ENCODE data around the gene STKLD1.
A peak's percentile ranks its signal among the peaks of the same experiment; 100 is the strongest.

The STKLD1 gene

DNA sequence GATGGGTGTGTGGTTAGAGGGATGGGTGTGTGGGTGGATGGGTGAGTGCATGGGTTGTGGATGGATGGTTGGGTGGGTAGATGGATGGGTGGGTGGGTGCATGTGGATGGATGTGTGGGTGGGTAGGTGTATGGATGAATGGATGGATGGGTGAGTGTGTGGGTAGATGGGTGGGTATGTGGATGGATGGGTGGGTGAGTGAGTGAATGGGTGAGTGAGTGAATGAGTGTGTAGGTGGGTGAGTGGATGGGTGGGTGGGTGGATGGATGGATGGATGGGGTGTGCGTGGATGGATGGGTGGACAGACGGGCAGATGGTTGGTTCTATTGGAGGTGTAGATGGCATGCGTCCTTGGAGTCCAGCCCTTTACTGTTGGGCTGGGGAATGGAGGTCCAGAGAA lies 17.2 kb downstream of the STKLD1 start:
- peaks cover 0 to 3% of the 10 kb centered on the region in 2 donors for H3K4me1 ChIP-seq (ENCODE audit: control insufficient read depth in 2 of 2, insufficient read depth in 1 of 2, low read depth in 1 of 2, low read length in 2 of 2)
- H3K14ac ChIP-seq (ENCODE audit: low read length), result peak overlapping the region; percentile 47
- no peak overlapping the region for H2AK5ac ChIP-seq (ENCODE audit: low read depth, low read length)
- no peak overlapping the region for H2BK15ac ChIP-seq (ENCODE audit: low read length)
- no peak overlapping the region for H3K27ac ChIP-seq (replicated peaks; ENCODE audit: low read length)
- H2BK5ac ChIP-seq (ENCODE audit: low read length), result no peak overlapping the region
- H3K23ac ChIP-seq (ENCODE audit: low read depth, low read length, poor library complexity), result no peak overlapping the region
- WGBS, 2 donors (ENCODE audit: extremely low coverage in 2 of 2, insufficient read length in 2 of 2, insufficient replicate concordance in 1 of 2), result no CpG with 5 or more reads among the region's 3 CpGs
- H3K9ac ChIP-seq (ENCODE audit: low read depth, low read length, poor library complexity), result no peak overlapping the region
- no peak overlapping the region for H2BK12ac ChIP-seq (ENCODE audit: low read length)
- H4K91ac ChIP-seq (ENCODE audit: low read depth, low read length, poor library complexity), result no peak overlapping the region
- H3K4me2 ChIP-seq (ENCODE audit: insufficient read depth, low read length, poor library complexity, severe bottlenecking), result no peak overlapping the region
- no peak overlapping the region for H2AFZ ChIP-seq (ENCODE audit: low read length)
- no peak overlapping the region for H3K4ac ChIP-seq (ENCODE audit: low read length)
- no peak for DNase-seq (ENCODE audit: low spot score)
- H3K79me1 ChIP-seq (ENCODE audit: low read depth, low read length), result no peaks in the 10 kb centered on the region
- H3K18ac ChIP-seq (ENCODE audit: low read length), result no peak overlapping the region
- peak overlapping the region in 1 of 2 donors; percentile 20 for H3K4me3 ChIP-seq (ENCODE audit: low read length in 2 of 2)
- peaks cover 4 to 6% of the 10 kb centered on the region in 2 donors for H3K9me3 ChIP-seq (replicated peaks in 1 of 2; ENCODE audit: control insufficient read depth in 2 of 2, insufficient read depth in 1 of 2, low read depth in 1 of 2, low read length in 2 of 2)
- peaks cover 0 to 2% (median 2%) of the 10 kb centered on the region in 3 experiments for H3K27me3 ChIP-seq (ENCODE audit: control insufficient read depth in 3 of 3, insufficient read depth in 3 of 3, low read depth in 1 of 3, low read length in 3 of 3)
- H3K36me3 ChIP-seq (replicated peaks in 1 of 2; ENCODE audit: control insufficient read depth in 2 of 2, insufficient read depth in 2 of 2, low read length in 2 of 2), result no peaks in the 10 kb centered on the region
- H2BK120ac ChIP-seq (ENCODE audit: low read depth, low read length), result no peak overlapping the region
- no peak overlapping the region for H4K8ac ChIP-seq (ENCODE audit: low read depth, low read length)

DNA sequence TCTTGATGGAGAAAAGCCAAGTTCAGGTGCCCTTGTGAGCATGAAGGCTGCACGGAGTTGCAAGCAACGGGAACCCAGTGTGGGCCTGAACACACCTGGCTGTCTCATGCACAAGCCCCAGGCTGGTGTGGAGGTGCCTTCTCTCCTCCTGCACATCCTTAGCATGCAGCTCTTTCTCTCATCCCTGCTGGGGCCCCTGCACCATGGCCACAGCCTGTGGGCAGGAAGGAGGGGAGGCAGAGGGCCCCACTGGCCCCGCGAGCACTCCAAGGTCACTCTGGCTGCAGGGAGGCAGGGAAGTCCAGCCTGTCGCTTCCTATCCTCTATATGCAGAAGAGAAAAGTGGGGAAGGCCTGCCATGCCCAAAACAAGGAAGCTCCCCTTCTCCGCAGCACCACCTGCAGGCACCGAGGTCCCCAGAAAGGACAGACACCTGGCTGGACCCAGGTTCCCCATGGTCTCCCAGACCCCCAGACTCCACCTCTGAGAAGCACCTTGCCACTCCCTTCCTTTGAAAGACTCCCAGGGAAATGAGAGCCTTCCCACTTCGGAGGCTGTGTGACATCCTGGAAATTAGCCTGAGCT lies 18.6 kb downstream of the STKLD1 start:
- Histone ChIP-seq H4K8ac (ENCODE audit: low read depth, low read length) (no peak overlapping the region), H3K27ac (replicated peaks; ENCODE audit: low read length) (no peak overlapping the region), H3K4me2 (ENCODE audit: insufficient read depth, low read length, poor library complexity, severe bottlenecking) (no peak overlapping the region), H3K79me1 (ENCODE audit: low read depth, low read length) (no peaks in the 10 kb centered on the region), H4K91ac (ENCODE audit: low read depth, low read length, poor library complexity) (no peak overlapping the region), H3K27me3 (ENCODE audit: control insufficient read depth in 3 of 3, insufficient read depth in 3 of 3, low read depth in 1 of 3, low read length in 3 of 3) (peaks cover 0 to 2% (median 2%) of the 10 kb centered on the region in 3 experiments), H3K9ac (ENCODE audit: low read depth, low read length, poor library complexity) (peak overlapping the region; percentile 54), H3K4me1 (ENCODE audit: control insufficient read depth in 2 of 2, insufficient read depth in 1 of 2, low read depth in 1 of 2, low read length in 2 of 2) (peaks cover 0 to 3% of the 10 kb centered on the region in 2 donors), H3K4me3 (ENCODE audit: low read length in 2 of 2) (no peak overlapping the region), H3K14ac (ENCODE audit: low read length) (no peak overlapping the region), H2AFZ (ENCODE audit: low read length) (no peak overlapping the region), H2BK12ac (ENCODE audit: low read length) (no peak overlapping the region), H3K36me3 (replicated peaks in 1 of 2; ENCODE audit: control insufficient read depth in 2 of 2, insufficient read depth in 2 of 2, low read length in 2 of 2) (no peaks in the 10 kb centered on the region), H3K9me3 (replicated peaks in 1 of 2; ENCODE audit: control insufficient read depth in 2 of 2, insufficient read depth in 1 of 2, low read depth in 1 of 2, low read length in 2 of 2) (peaks cover 4 to 6% of the 10 kb centered on the region in 2 donors), H2AK5ac (ENCODE audit: low read depth, low read length) (peak overlapping the region; percentile 43), H3K23ac (ENCODE audit: low read depth, low read length, poor library complexity) (no peak overlapping the region), H3K18ac (ENCODE audit: low read length) (peak overlapping the region; percentile 27), H2BK15ac (ENCODE audit: low read length) (no peak overlapping the region), H2BK5ac (ENCODE audit: low read length) (no peak overlapping the region), H2BK120ac (ENCODE audit: low read depth, low read length) (no peak overlapping the region), H3K4ac (ENCODE audit: low read length) (peak overlapping the region; percentile 6)
- no CpG with 5 or more reads among the region's 8 CpGs for WGBS, 2 donors (ENCODE audit: extremely low coverage in 2 of 2, insufficient read length in 2 of 2, insufficient replicate concordance in 1 of 2)
- DNase-seq (ENCODE audit: low spot score), result no peak

DNA sequence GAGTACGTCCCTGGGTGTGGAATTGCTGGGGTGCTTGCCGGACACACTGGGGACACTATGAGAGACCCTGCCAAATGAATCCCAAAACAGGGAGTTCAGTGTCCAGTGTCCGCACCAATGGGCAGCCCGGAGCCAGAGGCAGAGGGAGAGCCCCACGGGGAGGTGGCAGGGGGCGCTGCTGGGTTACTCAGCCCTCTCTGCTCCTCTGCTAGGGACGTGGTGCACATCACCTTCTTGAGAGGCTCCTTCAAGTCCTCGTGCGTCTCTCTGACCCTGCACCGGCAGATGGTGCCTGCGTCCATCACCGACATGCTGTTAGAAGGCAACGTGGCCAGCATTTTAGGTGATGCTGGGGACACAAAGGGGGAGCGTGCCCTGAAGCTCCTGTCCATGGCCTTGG lies 20.8 kb downstream of the STKLD1 start:
- Histone ChIP-seq H3K4me3 (ENCODE audit: low read length in 2 of 2) (no peak overlapping the region), H3K4me2 (ENCODE audit: insufficient read depth, low read length, poor library complexity, severe bottlenecking) (no peak overlapping the region), H3K18ac (ENCODE audit: low read length) (no peak overlapping the region), H3K23ac (ENCODE audit: low read depth, low read length, poor library complexity) (no peak overlapping the region), H2AK5ac (ENCODE audit: low read depth, low read length) (peak overlapping the region; percentile 18), H2AFZ (ENCODE audit: low read length) (no peak overlapping the region), H3K9ac (ENCODE audit: low read depth, low read length, poor library complexity) (no peak overlapping the region), H3K4ac (ENCODE audit: low read length) (no peak overlapping the region), H2BK5ac (ENCODE audit: low read length) (no peak overlapping the region), H3K4me1 (ENCODE audit: control insufficient read depth in 2 of 2, insufficient read depth in 1 of 2, low read depth in 1 of 2, low read length in 2 of 2) (peaks cover 0 to 3% of the 10 kb centered on the region in 2 donors), H3K36me3 (replicated peaks in 1 of 2; ENCODE audit: control insufficient read depth in 2 of 2, insufficient read depth in 2 of 2, low read length in 2 of 2) (peaks cover 0 to 2% of the 10 kb centered on the region in 2 donors), H2BK12ac (ENCODE audit: low read length) (no peak overlapping the region), H3K27me3 (ENCODE audit: control insufficient read depth in 3 of 3, insufficient read depth in 3 of 3, low read depth in 1 of 3, low read length in 3 of 3) (peaks cover 0 to 2% (median 2%) of the 10 kb centered on the region in 3 experiments), H3K9me3 (replicated peaks in 1 of 2; ENCODE audit: control insufficient read depth in 2 of 2, insufficient read depth in 1 of 2, low read depth in 1 of 2, low read length in 2 of 2) (no peaks in the 10 kb centered on the region), H2BK120ac (ENCODE audit: low read depth, low read length) (no peak overlapping the region), H3K14ac (ENCODE audit: low read length) (no peak overlapping the region), H2BK15ac (ENCODE audit: low read length) (no peak overlapping the region), H4K8ac (ENCODE audit: low read depth, low read length) (no peak overlapping the region), H3K27ac (replicated peaks; ENCODE audit: low read length) (no peak overlapping the region), H3K79me1 (ENCODE audit: low read depth, low read length) (no peaks in the 10 kb centered on the region), H4K91ac (ENCODE audit: low read depth, low read length, poor library complexity) (no peak overlapping the region)
- WGBS, 2 donors (ENCODE audit: extremely low coverage in 2 of 2, insufficient read length in 2 of 2, insufficient replicate concordance in 1 of 2), result no CpG with 5 or more reads among the region's 14 CpGs
- no peak for DNase-seq (ENCODE audit: low spot score)

DNA sequence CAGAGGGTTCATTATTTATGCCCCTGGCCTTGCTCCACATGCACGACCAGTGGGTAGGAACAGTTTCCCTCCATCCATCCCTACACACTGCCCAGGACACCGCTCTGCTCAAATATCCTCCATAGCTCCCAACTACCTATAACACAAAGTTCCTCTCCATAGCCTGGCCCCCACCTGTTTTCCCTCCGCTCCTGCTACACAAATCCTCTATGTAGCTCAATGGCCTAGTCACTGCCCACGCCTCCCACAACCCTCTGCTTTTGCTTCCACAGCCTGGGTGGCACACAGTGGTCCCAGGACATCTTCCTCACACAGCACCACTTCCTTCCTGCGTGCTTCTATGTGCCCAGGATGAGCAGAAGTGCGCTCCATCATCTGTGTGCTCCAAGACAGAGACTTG lies 21.2 kb downstream of the STKLD1 start:
- no peak overlapping the region for H2BK5ac ChIP-seq (ENCODE audit: low read length)
- H3K79me1 ChIP-seq (ENCODE audit: low read depth, low read length), result no peaks in the 10 kb centered on the region
- peak overlapping the region; percentile 27 for H3K18ac ChIP-seq (ENCODE audit: low read length)
- H3K4me2 ChIP-seq (ENCODE audit: insufficient read depth, low read length, poor library complexity, severe bottlenecking), result no peak overlapping the region
- H3K4me3 ChIP-seq (ENCODE audit: low read length in 2 of 2), result no peak overlapping the region
- H4K91ac ChIP-seq (ENCODE audit: low read depth, low read length, poor library complexity), result no peak overlapping the region
- H3K27me3 ChIP-seq (ENCODE audit: control insufficient read depth in 3 of 3, insufficient read depth in 3 of 3, low read depth in 1 of 3, low read length in 3 of 3), result peaks cover 0 to 2% (median 2%) of the 10 kb centered on the region in 3 experiments
- H3K23ac ChIP-seq (ENCODE audit: low read depth, low read length, poor library complexity), result no peak overlapping the region
- H3K4me1 ChIP-seq (ENCODE audit: control insufficient read depth in 2 of 2, insufficient read depth in 1 of 2, low read depth in 1 of 2, low read length in 2 of 2), result peaks cover 0 to 3% of the 10 kb centered on the region in 2 donors
- H2BK120ac ChIP-seq (ENCODE audit: low read depth, low read length), result no peak overlapping the region
- no peak overlapping the region for H3K14ac ChIP-seq (ENCODE audit: low read length)
- H2BK15ac ChIP-seq (ENCODE audit: low read length), result no peak overlapping the region
- no peaks in the 10 kb centered on the region for H3K9me3 ChIP-seq (replicated peaks in 1 of 2; ENCODE audit: control insufficient read depth in 2 of 2, insufficient read depth in 1 of 2, low read depth in 1 of 2, low read length in 2 of 2)
- no peak overlapping the region for H3K4ac ChIP-seq (ENCODE audit: low read length)
- DNase-seq (ENCODE audit: low spot score), result no peak
- H4K8ac ChIP-seq (ENCODE audit: low read depth, low read length), result no peak overlapping the region
- no CpG with 5 or more reads among the region's 6 CpGs for WGBS, 2 donors (ENCODE audit: extremely low coverage in 2 of 2, insufficient read length in 2 of 2, insufficient replicate concordance in 1 of 2)
- peaks cover 0 to 2% of the 10 kb centered on the region in 2 donors for H3K36me3 ChIP-seq (replicated peaks in 1 of 2; ENCODE audit: control insufficient read depth in 2 of 2, insufficient read depth in 2 of 2, low read length in 2 of 2)
- H3K27ac ChIP-seq (replicated peaks; ENCODE audit: low read length), result no peak overlapping the region
- no peak overlapping the region for H2BK12ac ChIP-seq (ENCODE audit: low read length)
- H2AK5ac ChIP-seq (ENCODE audit: low read depth, low read length), result peak overlapping the region; percentile 18
- no peak overlapping the region for H2AFZ ChIP-seq (ENCODE audit: low read length)
- H3K9ac ChIP-seq (ENCODE audit: low read depth, low read length, poor library complexity), result no peak overlapping the region

All from neuronal stem cell (in vitro differentiated cells).